Activated CD4-positive, alpha-beta T cell treated with anti-CD3 and anti-CD28 coated beads for 24 hours (primary cell): ENCODE results near the gene HINFP.
"Not testable (repeated sequence)": the region's sequence is repeated elsewhere in the genome, so short reads cannot be mapped to it uniquely, and the experiment has no call there.

ENCODE experiments used
- DNase-seq, 2 donors: peaks; one replicate each; pipeline ENCODE4 v3.0.0-alpha.2; 2020; ENCODE audit warnings: low read depth in 2 of 2

Gene HINFP

DNA sequence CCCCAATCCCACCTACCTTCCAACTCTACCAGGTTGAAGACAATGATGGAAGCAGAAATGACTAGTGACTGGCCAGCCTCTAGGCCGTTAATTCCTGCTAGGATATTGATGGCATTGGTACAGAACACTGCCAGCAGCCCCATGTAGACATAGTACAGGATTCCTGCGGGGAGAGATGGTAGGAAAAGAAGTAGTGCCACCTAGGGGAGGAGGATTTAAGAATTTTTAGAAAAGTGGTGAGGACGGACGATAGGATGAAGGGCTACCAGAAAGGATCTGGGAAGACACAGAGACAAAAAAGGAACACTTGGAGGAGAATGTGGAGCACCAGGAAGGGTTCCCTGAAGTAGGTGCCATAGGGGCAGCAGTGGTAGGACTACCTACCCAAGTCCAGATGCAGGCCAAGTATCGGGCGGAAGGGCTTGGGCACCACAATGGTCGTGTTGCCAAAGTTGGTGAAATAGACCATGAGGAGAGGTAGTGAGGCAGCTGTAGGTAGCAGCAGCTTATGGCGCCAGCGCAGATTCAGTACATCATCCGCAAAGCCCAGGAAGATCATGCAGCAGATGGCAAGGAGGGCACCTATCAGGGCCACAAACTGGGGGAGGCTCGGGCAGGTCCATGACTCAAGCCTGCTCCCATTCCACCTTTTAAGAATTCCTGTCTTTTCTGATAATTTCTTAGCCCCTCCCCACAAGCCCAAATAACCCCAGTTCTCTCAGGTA lies 21.0 kb upstream of the HINFP start:
- no peak for DNase-seq

DNA sequence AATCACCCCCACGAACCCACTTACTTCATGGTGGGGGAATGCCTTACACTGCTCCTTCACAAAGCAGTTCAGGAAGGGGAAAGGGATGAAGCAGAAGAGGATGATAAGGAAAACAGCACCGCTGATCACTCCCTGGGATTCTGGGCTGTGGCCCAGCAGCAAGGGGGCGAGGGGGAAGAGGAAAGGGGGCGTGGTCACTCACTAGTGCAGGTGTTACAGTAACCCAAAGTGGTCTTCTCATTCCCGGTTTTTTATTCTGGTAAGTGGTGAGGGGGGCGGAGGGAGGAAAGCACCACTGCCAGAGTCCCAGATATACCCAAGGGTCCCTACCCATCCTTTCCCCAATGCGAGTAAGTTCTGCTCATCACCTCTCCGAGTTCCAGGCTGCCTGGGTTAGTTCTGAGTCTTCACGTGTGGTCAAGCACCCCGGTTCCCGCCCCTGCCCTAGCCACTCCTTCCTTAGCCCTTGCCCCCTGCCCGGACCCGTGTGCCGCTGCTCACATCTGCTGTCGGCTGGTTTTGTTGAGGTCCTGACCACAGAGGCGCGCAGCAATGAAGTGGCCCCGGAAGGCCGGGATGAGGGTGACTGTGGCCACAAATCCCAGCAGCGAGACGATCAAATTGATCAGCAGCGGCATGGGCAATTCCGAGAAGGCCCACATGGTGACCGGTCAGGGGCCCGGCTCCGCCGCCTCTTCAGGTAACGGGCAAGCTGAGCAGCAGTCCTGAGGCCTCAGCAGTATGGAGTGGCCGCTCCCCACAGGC lies 20.2 kb upstream of the HINFP start:
- DNase-seq: no peak

DNA sequence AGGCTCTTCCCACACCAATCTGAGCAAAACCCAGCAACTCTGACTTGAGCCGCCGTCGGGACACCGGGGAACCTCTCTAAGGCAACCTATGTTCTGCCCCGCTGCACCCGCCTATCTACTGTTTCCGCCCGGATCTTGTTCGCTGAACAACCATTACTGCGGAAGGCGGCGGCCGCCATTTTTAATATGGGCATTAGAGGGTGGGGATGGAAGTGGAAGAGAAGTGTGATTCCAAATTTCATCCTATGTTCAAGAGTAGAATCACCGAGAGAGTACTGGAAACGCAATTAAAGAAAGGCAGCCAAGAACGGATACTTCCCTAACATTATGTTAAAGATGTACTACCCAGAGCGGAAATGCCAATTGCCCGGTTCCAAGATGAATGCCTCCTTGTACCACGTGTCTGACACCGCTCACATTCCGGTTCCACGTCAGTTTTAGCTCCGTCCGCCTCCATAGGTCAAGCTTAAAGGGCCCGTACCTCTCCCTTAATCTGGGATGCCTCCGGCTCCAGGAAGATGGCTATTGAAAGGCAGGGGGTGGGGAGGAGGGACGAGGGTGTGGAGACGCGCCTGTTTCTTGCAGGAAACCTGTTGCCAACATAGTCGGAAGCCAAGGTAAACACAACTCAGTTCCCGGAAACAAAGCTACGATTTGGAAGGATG lies 19.5 kb upstream of the HINFP start, which contains the start of gene DPAGT1:
Gene DPAGT1, minus strand, starts transcription at position 95 of the 665 bp plus-strand sequence. CDS start 198 bp downstream, outside the sequence.
- DNase-seq: peak; percentile 74 to 81

DNA sequence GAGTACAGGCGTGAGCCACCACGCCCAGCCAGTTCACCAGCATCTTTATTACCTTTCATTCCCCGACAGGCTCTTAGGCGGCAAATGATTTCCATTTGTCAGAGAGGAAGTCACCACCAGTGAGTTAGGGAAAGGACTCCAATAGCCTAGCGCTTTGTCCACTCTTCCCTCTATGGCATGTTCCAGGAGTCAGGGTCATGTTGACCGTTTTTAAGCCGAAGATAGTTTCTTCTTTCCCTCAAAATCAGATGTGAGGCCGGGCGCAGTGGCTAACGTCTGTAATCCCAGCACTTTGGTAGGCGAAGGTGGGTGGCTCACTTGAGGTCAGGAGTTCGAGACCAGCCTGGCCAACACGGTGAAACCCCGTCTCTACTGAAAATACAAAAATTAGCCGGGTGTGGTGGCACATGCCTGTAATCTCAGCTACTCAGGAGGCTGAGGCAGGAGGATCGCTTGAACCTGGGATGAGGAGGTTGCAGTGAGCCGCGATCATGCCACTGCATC lies 18.2 kb upstream of the HINFP start:
- DNase-seq: not testable (repeated sequence)

DNA sequence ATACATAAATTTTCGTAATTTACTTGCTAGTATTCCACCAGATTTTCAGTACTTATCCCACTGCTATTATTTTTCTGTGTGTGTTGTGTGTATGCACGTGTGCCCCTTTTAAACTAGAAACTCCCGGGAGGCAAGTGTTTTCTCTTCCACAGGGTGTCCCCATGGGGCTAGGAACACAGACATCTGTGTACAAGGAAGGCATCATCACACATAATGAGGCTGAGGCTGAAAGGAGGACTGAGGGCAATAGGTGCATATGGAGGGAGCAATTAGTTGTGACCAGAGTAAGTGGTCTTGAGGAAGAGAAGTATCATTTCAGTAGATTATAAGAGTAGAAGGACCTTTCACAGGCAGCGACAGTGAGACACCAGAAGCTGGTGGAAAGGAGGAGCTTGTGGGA lies 17.6 kb upstream of the HINFP start:
- no peak for DNase-seq

DNA sequence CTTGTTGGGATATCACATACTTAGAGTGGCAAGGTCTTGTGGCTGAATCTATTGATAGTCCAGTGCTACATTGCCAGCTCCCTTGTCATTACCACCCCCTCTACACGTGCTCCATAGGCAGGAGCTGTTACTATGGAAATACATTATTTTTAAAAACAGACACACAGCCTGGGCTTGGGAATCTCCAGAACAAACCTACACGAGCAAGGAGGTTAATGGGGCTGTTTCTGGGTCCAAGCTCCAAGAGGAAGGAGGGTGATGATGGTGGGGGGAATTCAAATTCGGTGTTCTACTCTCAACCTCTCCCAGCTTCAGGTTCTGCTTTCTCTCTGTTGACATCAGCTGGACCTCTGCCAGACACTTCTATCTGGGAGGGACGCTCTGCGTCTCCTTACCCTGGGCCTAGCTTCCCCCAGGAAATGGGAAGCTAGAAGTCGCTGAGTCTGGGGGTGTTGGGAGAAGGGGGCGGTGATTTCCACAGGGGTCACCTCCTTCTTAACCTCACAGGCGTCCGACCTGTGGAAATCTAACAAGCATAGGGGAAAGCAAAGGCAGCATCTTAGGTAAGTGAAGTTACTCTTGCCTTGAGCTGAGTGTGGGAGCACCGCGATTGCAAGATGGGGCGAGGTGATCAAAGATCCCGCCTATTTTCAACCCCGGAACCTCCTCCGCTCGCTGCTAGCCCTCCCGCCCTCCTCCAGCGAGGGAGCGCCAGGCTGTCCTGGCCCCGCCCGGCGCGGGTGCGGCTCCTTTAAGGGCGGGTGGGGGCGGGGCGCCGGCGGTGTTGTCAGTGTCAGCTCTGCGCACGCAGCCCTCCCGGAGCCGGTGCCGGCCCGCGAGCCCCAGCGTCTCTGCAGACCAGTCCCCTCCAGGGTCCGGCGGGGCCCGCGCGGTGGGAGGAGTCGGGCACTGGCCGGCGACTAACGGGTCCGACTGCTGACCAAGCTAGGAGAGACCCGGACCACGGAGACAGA lies 14.5 kb upstream of the HINFP start, which contains the start of gene C2CD2L:
Gene C2CD2L, plus strand, starts transcription at position 781 of the 974 bp plus-strand sequence. CDS start 398 bp downstream, outside the sequence.
- DNase-seq: peak; percentile 78 to 82

DNA sequence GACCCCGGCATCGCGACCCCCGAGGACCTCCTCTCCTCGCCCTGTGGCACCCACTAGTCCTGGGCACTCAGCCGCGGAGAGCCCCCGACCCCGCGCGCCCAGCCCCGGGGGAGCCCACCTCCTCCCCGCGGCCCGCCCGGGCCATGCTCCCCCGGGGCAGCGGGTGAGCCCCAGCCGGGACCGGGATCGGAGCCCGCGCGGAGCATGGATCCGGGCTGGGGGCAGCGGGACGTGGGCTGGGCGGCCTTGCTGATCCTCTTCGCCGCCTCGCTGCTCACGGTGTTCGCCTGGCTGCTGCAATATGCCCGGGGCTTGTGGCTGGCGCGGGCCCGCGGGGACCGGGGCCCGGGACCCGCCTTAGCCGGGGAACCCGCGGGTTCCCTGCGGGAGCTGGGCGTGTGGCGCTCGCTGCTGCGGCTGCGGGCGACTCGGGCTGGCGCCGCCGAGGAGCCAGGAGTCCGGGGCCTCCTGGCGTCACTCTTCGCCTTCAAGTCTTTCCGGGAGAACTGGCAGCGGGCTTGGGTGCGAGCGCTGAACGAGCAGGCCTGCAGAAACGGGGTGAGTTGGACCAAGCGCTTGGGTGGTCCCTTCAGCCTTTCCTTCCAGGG lies 13.7 kb upstream of the HINFP start:
- DNase-seq: no peak

DNA sequence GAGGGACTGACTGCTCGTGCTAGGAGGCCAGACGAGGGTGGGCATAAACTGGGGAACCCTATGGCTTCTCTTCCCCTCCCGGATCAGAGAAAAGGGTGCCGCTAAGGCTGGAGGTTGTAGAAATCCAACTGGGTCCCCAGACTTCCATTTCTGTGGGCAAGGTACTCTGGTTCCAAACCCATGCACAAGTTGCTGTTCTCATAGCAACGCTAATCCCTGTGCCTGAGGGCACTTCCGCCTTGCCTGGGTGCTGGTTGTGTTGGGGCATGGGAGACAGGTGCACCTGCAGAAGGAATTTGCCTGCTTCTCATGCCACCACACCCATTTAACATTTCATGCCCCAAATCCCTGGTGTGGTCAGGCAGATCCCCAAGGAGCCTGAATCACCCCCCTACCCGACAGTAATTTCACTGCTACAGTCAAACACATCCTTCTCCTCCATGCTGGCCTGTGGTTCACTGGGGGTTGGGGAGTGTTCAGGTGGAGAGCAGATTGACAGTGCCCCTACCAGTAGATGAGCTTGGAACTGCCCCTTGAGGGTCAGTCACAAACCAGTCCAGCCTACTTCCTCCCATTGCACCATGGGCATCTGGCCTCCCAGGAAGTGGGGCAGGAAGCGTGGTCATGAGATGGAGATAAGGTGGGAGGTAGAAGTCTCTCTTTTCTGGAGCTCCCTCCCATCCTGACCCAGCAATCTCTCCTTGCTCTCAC lies 13.1 kb upstream of the HINFP start:
- DNase-seq: no peak

DNA sequence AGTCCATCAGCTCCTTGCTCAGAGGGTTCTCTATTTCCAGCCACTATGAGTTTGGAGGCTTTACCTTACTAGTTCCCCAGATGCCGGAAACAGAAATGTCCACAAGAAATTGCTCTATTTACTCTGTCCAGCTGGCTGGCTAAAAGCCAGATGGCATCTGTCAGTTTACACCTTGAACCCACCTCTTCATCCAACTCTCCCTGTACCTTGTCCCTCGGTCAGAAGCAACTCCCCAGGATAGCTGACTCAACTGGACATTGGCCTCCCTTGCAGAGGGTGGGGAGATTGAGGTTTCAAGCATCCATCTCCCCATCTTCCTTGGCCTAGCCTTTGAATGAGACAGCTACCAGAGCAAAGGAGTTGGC lies 12.5 kb upstream of the HINFP start:
- DNase-seq: no peak

DNA sequence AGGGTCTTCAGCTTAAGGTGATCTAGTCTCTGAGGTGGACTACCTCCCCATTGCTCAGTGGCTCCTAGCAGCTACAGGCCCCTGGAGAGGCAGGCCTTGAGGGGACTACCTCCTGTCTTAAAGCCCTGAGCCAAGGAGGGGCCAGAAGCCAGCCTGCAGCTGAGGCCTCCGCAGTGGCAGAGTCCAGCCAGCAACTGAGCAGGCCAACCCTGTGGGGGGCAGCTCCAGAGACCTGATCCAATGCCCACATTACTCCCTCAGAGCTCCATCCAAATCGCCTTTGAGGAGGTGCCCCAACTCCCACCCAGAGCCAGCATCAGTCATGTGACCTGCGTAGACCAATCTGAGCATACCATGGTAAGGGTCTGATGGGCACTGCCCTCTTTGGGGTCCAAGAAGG lies 11.5 kb upstream of the HINFP start:
- DNase-seq: no peak

DNA sequence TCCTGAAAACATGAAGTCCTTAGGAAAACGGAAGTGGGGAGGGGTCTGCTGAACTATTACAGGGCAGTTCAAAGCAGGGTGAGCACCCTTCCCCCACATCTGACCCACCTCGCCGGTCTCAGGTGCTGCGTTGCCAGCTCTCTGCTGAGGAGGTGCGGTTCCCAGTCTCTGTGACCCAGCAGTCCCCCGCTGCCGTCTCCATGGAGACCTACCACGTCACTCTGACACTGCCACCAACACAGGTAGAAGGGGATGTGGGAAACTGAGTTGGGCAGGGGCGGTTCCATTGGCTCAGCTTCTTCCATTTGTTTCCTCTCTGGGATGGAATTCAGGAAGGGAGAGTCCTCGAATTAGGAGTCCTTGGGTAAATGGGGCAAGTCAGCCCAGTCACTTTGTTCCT lies 10.9 kb upstream of the HINFP start:
- no peak for DNase-seq

DNA sequence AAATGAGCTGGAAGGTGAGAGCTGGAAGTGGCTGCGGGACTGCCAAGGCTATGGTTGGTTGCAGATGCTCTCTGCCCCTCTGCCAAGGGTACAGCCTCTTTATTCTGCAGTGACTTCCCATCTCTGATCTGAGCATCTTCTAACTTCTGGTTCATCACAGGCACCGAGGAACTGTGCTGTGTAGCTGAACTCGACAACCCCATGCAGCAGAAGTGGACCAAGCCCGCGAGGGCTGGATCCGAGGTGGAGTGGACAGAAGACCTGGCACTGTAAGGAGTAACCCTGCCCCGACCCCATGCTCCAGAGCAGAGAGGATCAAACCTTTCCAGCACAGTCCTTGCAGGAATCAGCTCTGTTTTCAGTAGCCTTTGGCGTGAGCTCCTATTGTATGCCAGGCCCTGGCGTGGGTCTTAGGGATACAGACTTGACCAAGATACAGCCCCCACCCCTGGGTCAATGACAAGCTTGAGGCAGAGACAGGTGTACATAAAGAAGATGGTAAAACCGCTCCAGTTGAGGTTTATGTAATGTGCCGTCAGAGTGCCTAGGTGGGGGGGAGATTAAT lies 9.9 kb upstream of the HINFP start:
- no peak for DNase-seq

DNA sequence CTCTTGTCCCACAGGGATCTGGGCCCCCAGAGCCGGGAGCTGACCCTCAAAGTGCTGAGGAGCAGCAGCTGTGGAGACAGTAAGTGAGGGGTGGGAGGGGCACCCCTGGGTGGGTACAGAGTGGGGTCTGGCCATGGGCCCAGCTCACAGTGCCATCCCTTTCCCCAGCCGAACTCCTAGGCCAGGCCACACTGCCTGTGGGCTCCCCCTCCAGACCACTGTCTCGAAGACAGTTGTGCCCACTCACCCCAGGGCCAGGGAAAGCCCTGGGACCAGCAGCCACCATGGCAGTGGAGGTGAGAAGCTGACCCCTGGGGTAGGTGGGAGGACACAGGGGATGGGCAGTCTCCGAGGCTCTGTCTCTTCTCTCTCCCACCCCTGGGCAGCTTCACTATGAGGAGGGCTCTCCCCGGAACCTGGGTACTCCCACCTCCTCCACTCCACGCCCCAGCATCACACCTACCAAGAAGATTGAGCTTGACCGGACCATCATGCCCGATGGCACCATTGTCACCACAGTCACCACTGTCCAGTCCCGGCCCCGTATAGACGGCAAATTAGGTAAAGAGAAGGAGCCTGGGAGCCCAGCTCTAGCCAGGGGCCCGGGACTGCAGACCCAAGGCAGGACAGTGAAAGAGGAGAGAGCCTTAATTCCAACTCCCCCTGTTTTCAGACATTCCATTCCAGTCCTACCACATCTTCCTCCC lies 8.9 kb upstream of the HINFP start:
- DNase-seq: no peak

DNA sequence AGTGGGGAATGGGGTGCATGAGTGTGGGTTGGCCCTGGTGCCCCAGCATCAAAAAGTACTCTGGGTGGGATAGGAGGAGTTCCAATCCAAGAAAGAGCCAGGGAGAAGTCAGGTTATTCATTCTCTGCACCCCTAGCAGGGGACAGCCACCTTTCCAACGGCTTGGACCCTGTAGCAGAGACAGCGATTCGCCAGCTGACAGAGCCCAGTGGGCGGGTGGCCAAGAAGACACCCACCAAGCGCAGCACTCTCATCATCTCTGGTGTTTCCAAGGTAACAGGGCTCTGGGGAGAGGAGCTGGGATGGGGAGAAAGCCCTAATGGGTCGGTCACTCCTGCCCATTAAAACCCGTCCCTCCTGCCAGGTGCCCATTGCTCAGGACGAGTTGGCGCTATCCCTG lies 7.7 kb upstream of the HINFP start:
- DNase-seq: no peak

DNA sequence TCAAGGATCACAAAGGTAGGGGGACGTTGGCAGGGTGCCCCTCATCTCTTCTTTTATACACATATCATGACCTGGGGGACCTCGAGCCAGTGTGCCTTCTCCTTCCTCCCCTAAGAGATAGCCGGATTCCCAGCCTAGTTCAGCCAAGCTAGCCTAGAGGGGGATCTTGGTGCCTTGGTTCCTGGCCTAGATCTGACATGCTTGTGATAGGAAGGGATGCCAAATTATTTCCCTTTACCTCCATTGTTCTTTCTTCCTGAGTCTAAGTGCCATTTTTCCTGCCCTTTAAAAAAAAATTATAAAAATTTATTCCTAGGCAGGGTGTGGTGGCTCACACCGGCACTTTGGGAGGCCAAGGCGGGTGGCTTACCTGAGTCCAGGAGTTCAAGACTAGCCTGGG lies 7.0 kb upstream of the HINFP start:
- DNase-seq: no peak

DNA sequence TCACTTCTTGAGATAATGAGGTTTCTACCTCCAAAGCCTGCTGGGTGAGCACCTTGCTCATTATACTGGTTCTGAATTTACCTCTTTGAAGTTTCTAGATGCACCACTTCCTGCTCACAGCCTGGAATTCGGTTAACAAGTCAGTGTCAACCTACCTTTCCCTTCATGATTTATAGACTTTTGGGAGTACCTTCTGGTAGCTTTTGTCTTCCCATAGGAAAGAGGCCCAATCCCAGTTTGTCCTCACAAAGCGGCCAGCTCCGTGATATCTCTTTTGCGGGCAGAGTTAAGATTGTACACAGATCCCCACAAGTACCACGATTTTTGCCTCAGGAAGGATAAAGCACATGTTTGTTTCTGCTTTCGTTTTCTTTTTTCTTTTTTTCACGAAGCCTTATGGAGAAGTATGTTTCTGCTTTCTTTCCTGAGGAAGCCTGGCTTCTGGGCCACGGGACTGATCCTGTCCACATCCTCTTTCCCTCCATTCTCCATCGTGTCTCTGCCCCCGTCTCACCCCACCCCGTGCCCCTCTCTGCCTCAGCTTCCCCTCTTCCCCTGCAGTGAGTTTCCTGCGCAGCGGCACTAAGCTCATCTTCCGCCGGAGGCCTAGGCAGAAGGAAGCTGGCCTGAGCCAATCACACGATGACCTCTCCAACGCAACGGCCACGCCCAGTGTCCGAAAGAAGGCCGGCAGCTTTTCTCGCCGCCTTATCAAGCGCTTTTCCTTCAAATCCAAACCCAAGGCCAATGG lies 5.7 kb upstream of the HINFP start:
- DNase-seq: no peak

DNA sequence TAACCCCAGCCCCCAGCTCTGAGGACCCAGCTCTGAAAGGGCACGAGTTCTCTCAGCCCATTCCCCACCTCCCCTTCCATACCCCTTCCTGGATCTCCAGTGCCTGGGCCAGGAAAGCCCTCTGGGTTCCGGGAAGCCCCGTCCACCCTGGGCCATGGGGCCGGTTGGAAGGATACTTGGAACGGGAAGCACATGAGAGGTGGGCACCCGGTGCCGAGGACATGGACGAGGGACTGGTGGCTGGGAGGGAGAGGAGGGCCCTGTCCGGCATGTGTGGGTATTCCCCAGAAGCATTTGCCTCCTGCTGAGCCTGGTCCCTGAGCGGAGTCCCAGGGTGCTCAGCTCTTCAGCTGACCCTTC lies 5.2 kb upstream of the HINFP start:
- DNase-seq: no peak

DNA sequence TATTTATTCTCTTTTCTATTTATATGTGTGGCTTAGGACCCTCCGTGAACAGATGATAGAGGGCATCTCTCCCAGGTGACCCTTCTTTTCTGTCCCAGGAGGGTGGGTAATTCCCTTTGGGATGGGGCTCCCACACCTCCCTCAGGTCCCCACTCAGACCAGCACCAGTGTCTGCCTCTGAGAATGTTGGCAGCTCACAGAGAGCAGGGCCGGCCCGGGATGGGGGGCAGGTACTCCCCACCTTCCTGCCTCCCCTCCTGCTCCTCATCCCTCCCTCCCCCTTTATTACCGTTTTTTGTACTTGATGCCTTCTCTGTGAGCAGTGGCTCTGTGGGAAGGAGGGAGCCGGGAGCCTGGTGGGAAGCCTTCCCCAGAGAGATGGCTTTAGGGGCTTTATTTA lies 4.8 kb upstream of the HINFP start:
- DNase-seq: no peak
